GM12878 (cell line): ENCODE data around the gene NPM3. TPM values are rescaled to one million over a fixed set of nuclear protein-coding genes. Genes with fewer than 3 reads are reported as not detected.

ENCODE experiments used
- ATF3 ChIP-seq: IDR thresholded peaks from 2 replicates; pipeline ENCODE4 v1.6.1; 2011; ENCODE audit warnings: low read depth, mild to moderate bottlenecking, low read length, moderate library complexity, borderline replicate concordance; ENCODE audit errors: extremely low read depth
- BCL3 ChIP-seq: IDR thresholded peaks from 2 replicates; pipeline ENCODE4 v1.6.1; 2011; ENCODE audit warnings: borderline replicate concordance, low read depth, mild to moderate bottlenecking, moderate library complexity, low read length; ENCODE audit not compliant: insufficient read depth, poor library complexity, severe bottlenecking
- DPF2 ChIP-seq: fragments of 450-650 bp; IDR thresholded peaks from 2 replicates; pipeline ENCODE4 v1.6.1; 2017; ENCODE audit warnings: mild to moderate bottlenecking
- E2F4 ChIP-seq: IDR thresholded peaks from 2 replicates; pipeline ENCODE4 v1.6.1; 2012; ENCODE audit warnings: low read depth, low read length, improper control_type of control experiment
- ETV6 ChIP-seq, 2 experiments: fragments of 450-650 bp in 1 of 2; IDR thresholded peaks in 1 of 2; conservative IDR thresholded peaks in 1 of 2; 2 replicates each; pipeline ENCODE4 v1.6.1; 2014; ENCODE audit warnings: antibody characterized with exemption in 1 of 2, borderline replicate concordance in 1 of 2, low read depth in 1 of 2, mild to moderate bottlenecking in 1 of 2, moderate library complexity in 1 of 2
- FOXM1 ChIP-seq: IDR thresholded peaks from 2 replicates; pipeline ENCODE4 v1.6.1; 2012; ENCODE audit warnings: low read depth, mild to moderate bottlenecking, inconsistent platforms, low read length, moderate library complexity
- HSF1 ChIP-seq: fragments of 150-350 bp; IDR thresholded peaks from 2 replicates; pipeline ENCODE4 v1.6.1; 2014; ENCODE audit warnings: mild to moderate bottlenecking, low read depth, low read length
- IKZF1 ChIP-seq: fragments of 450-650 bp; conservative IDR thresholded peaks from 2 replicates; pipeline ENCODE4 v1.6.1; 2017; ENCODE audit warnings: antibody characterized with exemption, mild to moderate bottlenecking
- JUND ChIP-seq: IDR thresholded peaks from 2 replicates; pipeline ENCODE4 v1.6.1; 2012; ENCODE audit warnings: low read depth, mild to moderate bottlenecking, low read length, improper control_type of control experiment, moderate library complexity
- MEF2A ChIP-seq: IDR thresholded peaks from 2 replicates; pipeline ENCODE4 v1.6.1; 2011; ENCODE audit warnings: low read depth, mild to moderate bottlenecking, low read length, moderate library complexity; ENCODE audit not compliant: insufficient read depth
- MEF2B ChIP-seq: fragments of 450-650 bp; IDR thresholded peaks from 2 replicates; pipeline ENCODE4 v1.6.1; 2018; ENCODE audit warnings: mild to moderate bottlenecking, moderate library complexity; ENCODE audit not compliant: partially characterized antibody, poor library complexity, severe bottlenecking
- NFXL1 ChIP-seq: fragments of 450-650 bp; IDR thresholded peaks from 2 replicates; pipeline ENCODE4 v1.6.1; 2017; ENCODE audit warnings: antibody characterized with exemption, mild to moderate bottlenecking, borderline replicate concordance
- NR2C2 ChIP-seq: IDR thresholded peaks from 2 replicates; pipeline ENCODE4 v1.6.1; 2011; ENCODE audit warnings: borderline replicate concordance, low read depth; ENCODE audit not compliant: control insufficient read depth, insufficient read length
- PAX5 ChIP-seq: IDR thresholded peaks from 2 replicates; pipeline ENCODE4 v1.6.1; 2011; ENCODE audit warnings: low read depth, low read length, borderline replicate concordance
- RAD51 ChIP-seq: fragments of 450-650 bp; IDR thresholded peaks from 2 replicates; pipeline ENCODE4 v1.6.1; 2016; ENCODE audit warnings: moderate library complexity, mild to moderate bottlenecking, inconsistent platforms
- RUNX3 ChIP-seq: IDR thresholded peaks from 2 replicates; pipeline ENCODE4 v1.6.1; 2012; ENCODE audit warnings: low read length, inconsistent platforms
- SMAD1 ChIP-seq: fragments of 450-650 bp; IDR thresholded peaks from 2 replicates; pipeline ENCODE4 v1.6.1; 2018; ENCODE audit warnings: mild to moderate bottlenecking, low read depth; ENCODE audit not compliant: partially characterized antibody
- TARDBP ChIP-seq: IDR thresholded peaks from 2 replicates; pipeline ENCODE4 v1.6.1; 2016; ENCODE audit warnings: borderline replicate concordance
- TCF3 ChIP-seq: IDR thresholded peaks from 2 replicates; pipeline ENCODE4 v1.6.1; 2012; ENCODE audit warnings: low read depth, mild to moderate bottlenecking, low read length, borderline replicate concordance; ENCODE audit not compliant: insufficient read depth
- YY1 ChIP-seq: IDR thresholded peaks from 2 replicates; pipeline ENCODE4 v1.6.1; 2011; ENCODE audit warnings: low read depth, mild to moderate bottlenecking, low read length
- ZNF622 ChIP-seq: fragments of 450-650 bp; IDR thresholded peaks from 2 replicates; pipeline ENCODE4 v1.6.1; 2017; ENCODE audit warnings: mild to moderate bottlenecking, inconsistent platforms
- polyA plus RNA-seq, 11 experiments: library from polyadenylated mRNA; depleted of rRNA in 4 of 11; unstranded in 6 of 11; stranded (reverse) in 5 of 11; fragments of >200 nt; fragmentation: Nextera tagmentation in 4 of 11; fragmentation: Illumina TruSeq in 1 of 11; extraction: Ambion mirVana in 4 of 11; extraction: Trizol in 1 of 11; gene quantifications; 1 replicate in 1 of 11; 2 replicates in 10 of 11; pipeline versions ENCODE4 v1.2.1 to v1.2.3, GENCODE V29; 2011 to 2016; ENCODE audit warnings: inconsistent platforms in 2 of 11, missing spikeins in 2 of 11, low read depth in 1 of 11
- total RNA-seq, 4 experiments: library from RNA; depleted of rRNA in 3 of 4; stranded (reverse); fragments of >200 nt in 3 of 4; fragmentation: Illumina TruSeq in 1 of 4; extraction: Trizol in 1 of 4; gene quantifications; 2 replicates each; pipeline versions ENCODE4 v1.2.1 to v1.2.3, GENCODE V29; 2013 to 2021

NPM3 gene
- total and polyA plus RNA-seq, 10 of the 15 experiments (the other 5 are each of a cell fraction or from before 2014, with no cell fraction given): 13.0 to 171 (median 93.3) TPM

GRCh38 chr10:101818119-101818871 is 35.0 kb upstream of the NPM3 start, which contains the start of gene OGA (continued):
- TF ChIP-seq TCF3: no peak
- TF ChIP-seq RAD51: no peak
- no peak for TF ChIP-seq RUNX3
- peak; percentile 82 for TF ChIP-seq SMAD1
- TF ChIP-seq NR2C2: no peak
- TF ChIP-seq IKZF1: peak; percentile 65
- peak; percentile 44; the same call in 1 of the 2 replicates for TF ChIP-seq FOXM1
- TF ChIP-seq ZNF622: no peak
- TF ChIP-seq DPF2: no peak
- no peak for TF ChIP-seq ETV6 (conservative IDR thresholded peaks at IDR 0.05 in 1 of 2, IDR thresholded peaks at IDR 0.05 in 1 of 2; ENCODE audit: borderline replicate concordance in 1 of 2, low read depth in 1 of 2)
- peak; percentile 100 for TF ChIP-seq JUND
- TF ChIP-seq BCL3: no peak
- TF ChIP-seq NFXL1: no peak
- TF ChIP-seq HSF1: no peak
- 0 out of 2 replicates have a peak, but pooled peaks have one; percentile 28 for TF ChIP-seq YY1
- TF ChIP-seq TARDBP: peak; percentile 66; the same call in 1 of the 2 replicates
- no peak for TF ChIP-seq ATF3
- TF ChIP-seq PAX5: no peak; the same call in 1 of the 2 replicates
- no peak for TF ChIP-seq E2F4
- TF ChIP-seq MEF2A: 0 out of 2 replicates have a peak, but pooled peaks have one; percentile 31
- TF ChIP-seq MEF2B: peak; percentile 88
